Measurements from ENCODE around the gene BCKDHB.

- TF ChIP-seq GABPA (IDR thresholded peaks at IDR 0.05; ENCODE audit: low read depth) (no peak), CTCF (IDR thresholded peaks at IDR 0.05) (no peak), EP300 (IDR thresholded peaks at IDR 0.05; ENCODE audit: borderline replicate concordance in 1 of 2, low read depth in 1 of 2, low read length in 1 of 2) (no peak)
These were observed 157.1 kb downstream of the BCKDHB start for GRCh38 chr6:80263585-80263984.

All from SK-N-SH (cell line).